Astrocyte (in vitro differentiated cells and primary cell): ENCODE data around the gene OR2T12. TPM values are rescaled to one million over a fixed set of nuclear protein-coding genes. Genes with fewer than 3 reads are reported as not detected.
"Not testable (repeated sequence)": the region's sequence is repeated elsewhere in the genome, so short reads cannot be mapped to it uniquely, and the experiment has no call there.

ENCODE experiments used
- DNase-seq: peaks from one replicate; pipeline ENCODE4 v3.0.0-alpha.2; 2010; ENCODE audit warnings: low read depth
- FAIRE-seq: peaks from 2 replicates; lab custom pipeline; 2011; peaks lifted over from hg19 to GRCh38; lab: Jason Lieb, UNC
- H2AFZ ChIP-seq: 2 replicates; pipeline ENCODE4 v1.6.0; 2012; ENCODE audit warnings: low read depth, low read length, inconsistent platforms
- H3K27ac ChIP-seq: 2 replicates; pipeline ENCODE4 v1.5.1; 2011; ENCODE audit warnings: low read depth, low read length, inconsistent platforms
- H3K27me3 ChIP-seq: 2 replicates; pipeline ENCODE4 v1.6.0; 2011; ENCODE audit warnings: low read length, inconsistent platforms; ENCODE audit not compliant: insufficient read depth
- H3K36me3 ChIP-seq: 2 replicates; pipeline ENCODE4 v1.5.1; 2011; ENCODE audit warnings: low read length, inconsistent platforms; ENCODE audit not compliant: insufficient read depth
- H3K4me1 ChIP-seq: 2 replicates; pipeline ENCODE4 v1.5.1; 2011; ENCODE audit warnings: low read length, inconsistent platforms; ENCODE audit not compliant: insufficient read depth
- H3K4me2 ChIP-seq: 2 replicates; pipeline ENCODE4 v1.6.0; 2012; ENCODE audit warnings: low read length, inconsistent platforms
- H3K4me3 ChIP-seq: 2 replicates; pipeline ENCODE4 v1.5.1; 2011; ENCODE audit warnings: low read depth, mild to moderate bottlenecking, low read length, inconsistent platforms; ENCODE audit not compliant: insufficient read depth
- H3K79me2 ChIP-seq: 2 replicates; pipeline ENCODE4 v1.6.0; 2012; ENCODE audit warnings: mild to moderate bottlenecking, low read length, inconsistent platforms; ENCODE audit not compliant: insufficient read depth
- H3K9ac ChIP-seq: 2 replicates; pipeline ENCODE4 v1.6.0; 2012; ENCODE audit warnings: mild to moderate bottlenecking, low read length, inconsistent platforms
- H3K9me3 ChIP-seq: 2 replicates; pipeline ENCODE4 v1.5.1; 2012; ENCODE audit warnings: low read depth, mild to moderate bottlenecking, low read length, inconsistent platforms; ENCODE audit not compliant: insufficient read depth
- H4K20me1 ChIP-seq: 2 replicates; pipeline ENCODE4 v1.6.0; 2012; ENCODE audit warnings: low read length, inconsistent platforms; ENCODE audit not compliant: insufficient read depth
- H3K27ac Mint-ChIP-seq: one replicate; pipeline ENCODE4 v1.8.0; 2021; ENCODE audit warnings: mild to moderate bottlenecking, mixed read lengths; ENCODE audit not compliant: unreplicated experiment
- H3K27me3 Mint-ChIP-seq: one replicate; pipeline ENCODE4 v1.8.0; 2021; ENCODE audit warnings: low read depth, mixed read lengths; ENCODE audit not compliant: unreplicated experiment
- H3K36me3 Mint-ChIP-seq: one replicate; pipeline ENCODE4 v1.8.0; 2021; ENCODE audit warnings: low read depth, mixed read lengths; ENCODE audit not compliant: unreplicated experiment
- H3K4me1 Mint-ChIP-seq: one replicate; pipeline ENCODE4 v1.8.0; 2021; ENCODE audit warnings: low read depth, mixed read lengths; ENCODE audit not compliant: unreplicated experiment
- H3K4me3 Mint-ChIP-seq: one replicate; pipeline ENCODE4 v1.8.0; 2021; ENCODE audit warnings: mild to moderate bottlenecking, moderate library complexity, mixed read lengths; ENCODE audit not compliant: unreplicated experiment
- H3K9me3 Mint-ChIP-seq: one replicate; pipeline ENCODE4 v1.8.0; 2021; ENCODE audit warnings: mild to moderate bottlenecking, mixed read lengths; ENCODE audit not compliant: unreplicated experiment
- EZH2 ChIP-seq: IDR thresholded peaks from 2 replicates; pipeline ENCODE4 v1.6.1; 2012; ENCODE audit warnings: mild to moderate bottlenecking, low read length, inconsistent platforms; ENCODE audit not compliant: insufficient read depth
- total RNA-seq: library from RNA; stranded (reverse); gene quantifications from 2 replicates; pipeline ENCODE4 v1.2.1, GENCODE V29; 2021
- TF ChIP-seq, protein P1 (sequence below): IDR thresholded peaks from 2 replicates; pipeline ENCODE4 v1.5.1; 2011; ENCODE audit warnings: low read depth, mild to moderate bottlenecking, inconsistent platforms, low read length, moderate library complexity; ENCODE audit not compliant: insufficient read depth

Gene OR2T12
- total RNA-seq, 1 donor from 2014 or later, result not detected

- no peaks in the 10 kb centered on the region for H4K20me1 ChIP-seq
- H3K36me3 ChIP-seq, result no peaks in the 10 kb centered on the region
- no peak overlapping the region for H3K27ac Mint-ChIP-seq
- H3K9me3 ChIP-seq, result no peaks in the 10 kb centered on the region
- no peaks in the 10 kb centered on the region for H3K27me3 Mint-ChIP-seq
- H3K36me3 Mint-ChIP-seq, result no peaks in the 10 kb centered on the region
- TF ChIP-seq, protein P1, sequence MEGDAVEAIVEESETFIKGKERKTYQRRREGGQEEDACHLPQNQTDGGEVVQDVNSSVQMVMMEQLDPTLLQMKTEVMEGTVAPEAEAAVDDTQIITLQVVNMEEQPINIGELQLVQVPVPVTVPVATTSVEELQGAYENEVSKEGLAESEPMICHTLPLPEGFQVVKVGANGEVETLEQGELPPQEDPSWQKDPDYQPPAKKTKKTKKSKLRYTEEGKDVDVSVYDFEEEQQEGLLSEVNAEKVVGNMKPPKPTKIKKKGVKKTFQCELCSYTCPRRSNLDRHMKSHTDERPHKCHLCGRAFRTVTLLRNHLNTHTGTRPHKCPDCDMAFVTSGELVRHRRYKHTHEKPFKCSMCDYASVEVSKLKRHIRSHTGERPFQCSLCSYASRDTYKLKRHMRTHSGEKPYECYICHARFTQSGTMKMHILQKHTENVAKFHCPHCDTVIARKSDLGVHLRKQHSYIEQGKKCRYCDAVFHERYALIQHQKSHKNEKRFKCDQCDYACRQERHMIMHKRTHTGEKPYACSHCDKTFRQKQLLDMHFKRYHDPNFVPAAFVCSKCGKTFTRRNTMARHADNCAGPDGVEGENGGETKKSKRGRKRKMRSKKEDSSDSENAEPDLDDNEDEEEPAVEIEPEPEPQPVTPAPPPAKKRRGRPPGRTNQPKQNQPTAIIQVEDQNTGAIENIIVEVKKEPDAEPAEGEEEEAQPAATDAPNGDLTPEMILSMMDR, result no peak
- no peak for TF ChIP-seq EZH2
- FAIRE-seq (no peak), DNase-seq (no peak)
- H3K27me3 ChIP-seq, result no peaks in the 10 kb centered on the region
- H2AFZ ChIP-seq, result no peak overlapping the region
- no peak overlapping the region for H3K4me3 ChIP-seq
- H3K4me1 Mint-ChIP-seq, result no peaks in the 10 kb centered on the region
- H3K4me3 Mint-ChIP-seq, result no peak overlapping the region
- no peak overlapping the region for H3K4me2 ChIP-seq
- no peak overlapping the region for H3K27ac ChIP-seq
- H3K9me3 Mint-ChIP-seq, result no peaks in the 10 kb centered on the region
- no peaks in the 10 kb centered on the region for H3K79me2 ChIP-seq
- no peak overlapping the region for H3K9ac ChIP-seq
- no peaks in the 10 kb centered on the region for H3K4me1 ChIP-seq
Observed at GRCh38 chr1:248306103-248306502, 2.9 kb upstream of the OR2T12 start.

DNA sequence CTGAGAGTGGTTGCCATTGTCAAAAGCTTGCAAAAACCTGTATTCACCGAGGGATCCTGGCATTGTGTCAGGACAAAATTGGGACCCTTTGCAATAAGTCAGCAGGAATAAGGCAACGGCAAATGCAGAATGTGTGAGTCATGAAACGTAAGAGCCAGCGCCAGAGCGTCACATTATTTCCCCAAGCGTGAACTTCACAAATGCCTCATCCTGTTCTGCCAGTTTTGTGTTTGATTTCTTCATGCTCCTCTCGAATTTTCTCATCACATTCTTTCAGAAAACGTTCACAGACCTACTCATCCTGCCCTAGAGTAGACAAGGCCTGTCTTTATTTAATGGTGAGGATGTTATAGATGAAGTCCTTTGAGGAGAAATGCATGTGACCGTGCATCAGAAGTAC, 2.4 kb upstream of the OR2T12 start:
- H4K20me1 ChIP-seq, DNase-seq, H3K9me3 Mint-ChIP-seq, H3K9me3 ChIP-seq, H3K9ac ChIP-seq, H3K27me3 Mint-ChIP-seq, H3K27ac ChIP-seq, H3K36me3 ChIP-seq, H3K4me2 ChIP-seq, H3K36me3 Mint-ChIP-seq, H3K4me1 ChIP-seq, H3K27ac Mint-ChIP-seq, H3K4me3 ChIP-seq, H3K79me2 ChIP-seq, H3K4me3 Mint-ChIP-seq, H3K4me1 Mint-ChIP-seq, H3K27me3 ChIP-seq, H2AFZ ChIP-seq, FAIRE-seq: not testable (repeated sequence)

- Histone ChIP-seq H3K27ac (no peak overlapping the region), H2AFZ (no peak overlapping the region), H4K20me1 (no peaks in the 10 kb centered on the region), H3K79me2 (no peaks in the 10 kb centered on the region), H3K36me3 (no peaks in the 10 kb centered on the region), H3K27me3 (no peaks in the 10 kb centered on the region), H3K9me3 (no peaks in the 10 kb centered on the region), H3K4me1 (no peaks in the 10 kb centered on the region), H3K4me2 (no peak overlapping the region), H3K4me3 (no peak overlapping the region), H3K9ac (no peak overlapping the region)
- no peaks in the 10 kb centered on the region for H3K4me1 Mint-ChIP-seq
- no peak overlapping the region for H3K4me3 Mint-ChIP-seq
- no peak overlapping the region for H3K27ac Mint-ChIP-seq
- no peaks in the 10 kb centered on the region for H3K27me3 Mint-ChIP-seq
- no peak for FAIRE-seq
- H3K36me3 Mint-ChIP-seq, result no peaks in the 10 kb centered on the region
- TF ChIP-seq, protein P1, result no peak
- no peak for TF ChIP-seq EZH2
- peaks cover 4% of the 10 kb centered on the region for H3K9me3 Mint-ChIP-seq
- no peak for DNase-seq
Observed at GRCh38 chr1:248288391-248288790, 14.8 kb downstream of the OR2T12 start.
